A549 (cell line): ENCODE results near the gene NQO1. TPM values are rescaled to one million over a fixed set of nuclear protein-coding genes. Genes with fewer than 3 reads are reported as not detected.
A peak's percentile ranks its signal among the peaks of the same experiment; 100 is the strongest.

Source experiments
- ATAC-seq, 2 experiments: fragments of 200-7000 bp in 1 of 2; fragments of >200 bp in 1 of 2; cut with Nextera tagmentation in 1 of 2; cut with Tn5 transposase in 1 of 2; 3 replicates each; pipeline versions ENCODE4 v1.8.0 to v1.9.1; 2018 to 2020; ENCODE audit warnings: mild to moderate bottlenecking in 1 of 2, moderate library complexity in 1 of 2
- CTCF ChIA-PET: fragments of 300-600 bp; sonication (Branson Sonifier 250); formaldehyde crosslinking; extraction: SDS; loops from one replicate; lab custom pipeline; 2021; ENCODE audit warnings: antibody characterized with exemption, inconsistent platforms; lab: Yijun Ruan, JAX
- POLR2A ChIA-PET: fragments of 350-600 bp; formaldehyde crosslinking; extraction: SDS; loops from one replicate; lab custom pipeline; 2021; ENCODE audit warnings: antibody characterized with exemption, inconsistent platforms; lab: Yijun Ruan, JAX
- DNase-seq, 2 experiments: peaks; one replicate each; pipeline versions ENCODE4 v3.0.0 to v3.0.0-alpha.2; 2011 to 2016; ENCODE audit warnings: low read depth in 1 of 2, low spot score in 1 of 2
- FAIRE-seq: peaks from 2 replicates; lab custom pipeline; 2011; peaks lifted over from hg19 to GRCh38; lab: Jason Lieb, UNC
- H3K27ac ChIP-seq, 2 experiments: fragments of >200 bp; sonication (Bioruptor Twin); formaldehyde crosslinking; 3 replicates each; pipeline ENCODE4 v1.5.1; 2016 to 2017
- H3K4me1 ChIP-seq: fragments of >200 bp; sonication (Bioruptor Twin); formaldehyde crosslinking; 3 replicates; pipeline ENCODE4 v1.6.1; 2016
- H3K4me2 ChIP-seq: fragments of >200 bp; sonication (Bioruptor Twin); formaldehyde crosslinking; 3 replicates; pipeline ENCODE4 v1.6.1; 2016
- H3K4me3 ChIP-seq: fragments of >200 bp; sonication (Bioruptor Twin); formaldehyde crosslinking; 3 replicates; pipeline ENCODE4 v1.5.1; 2016
- H3K9me3 ChIP-seq: fragments of >200 bp; sonication (Bioruptor Twin); formaldehyde crosslinking; 3 replicates; pipeline ENCODE4 v1.6.1; 2016
- CEBPB ChIP-seq, 2 experiments: fragments of >200 bp in 1 of 2; sonication (Bioruptor Twin) in 1 of 2; formaldehyde crosslinking in 1 of 2; IDR thresholded peaks; 2 replicates each; pipeline ENCODE4 v1.6.1; 2012 to 2016
- CHD4 ChIP-seq: fragments of 200-600 bp; sonication (generic); IDR thresholded peaks from 2 replicates; pipeline ENCODE4 v1.6.1; 2016; ENCODE audit warnings: antibody characterized with exemption, mild to moderate bottlenecking, borderline replicate concordance
- EHF ChIP-seq: fragments of 250-450 bp; sonication (Bioruptor Pico); IDR thresholded peaks from 2 replicates; pipeline ENCODE4 v1.5.0; 2020; ENCODE audit warnings: mild to moderate bottlenecking
- EHMT2 ChIP-seq: fragments of 200-600 bp; sonication (generic); IDR thresholded peaks from 2 replicates; pipeline ENCODE4 v1.6.1; 2016; ENCODE audit warnings: antibody characterized with exemption, low read depth, mild to moderate bottlenecking, moderate library complexity
- EP300 ChIP-seq, 2 experiments: fragments of >200 bp; sonication (Bioruptor Twin); formaldehyde crosslinking; IDR thresholded peaks; 2 replicates in 1 of 2; 3 replicates in 1 of 2; pipeline ENCODE4 v1.6.1; 2016 to 2017
- FOSB ChIP-seq: fragments of 250-450 bp; sonication (Bioruptor Pico); IDR thresholded peaks from 2 replicates; pipeline ENCODE4 v1.5.0; 2020; ENCODE audit warnings: mild to moderate bottlenecking, moderate library complexity
- FOSL2 ChIP-seq, 2 experiments: fragments of 450-650 bp in 1 of 2; fragments of >200 bp in 1 of 2; sonication (Bioruptor Twin) in 1 of 2; formaldehyde crosslinking; IDR thresholded peaks; 2 replicates each; pipeline versions ENCODE4 v1.5.0 to v1.6.1; 2016 to 2020; ENCODE audit warnings: mild to moderate bottlenecking in 1 of 2, moderate library complexity in 1 of 2
- HDAC2 ChIP-seq: fragments of 200-600 bp; sonication (generic); IDR thresholded peaks from 2 replicates; pipeline ENCODE4 v1.6.1; 2016
- HOXB13 ChIP-seq: fragments of 250-450 bp; sonication (Bioruptor Pico); IDR thresholded peaks from 2 replicates; pipeline ENCODE4 v1.5.0; 2020; ENCODE audit warnings: low read depth, mild to moderate bottlenecking, moderate library complexity
- HOXB5 ChIP-seq: fragments of 250-450 bp; sonication (Bioruptor Pico); IDR thresholded peaks from 2 replicates; pipeline ENCODE4 v1.5.0; 2020; ENCODE audit warnings: mild to moderate bottlenecking, moderate library complexity
- JUNB ChIP-seq: fragments of >200 bp; sonication (Bioruptor Twin); formaldehyde crosslinking; IDR thresholded peaks from 2 replicates; pipeline ENCODE4 v1.6.1; 2016
- KDM1A ChIP-seq: fragments of 200-600 bp; sonication (generic); IDR thresholded peaks from 2 replicates; pipeline ENCODE4 v1.6.1; 2016; ENCODE audit warnings: low read depth, mild to moderate bottlenecking
- MAFK ChIP-seq: fragments of 450-650 bp; IDR thresholded peaks from 2 replicates; pipeline ENCODE4 v1.6.1; 2014; ENCODE audit not compliant: partially characterized antibody
- MYC ChIP-seq: IDR thresholded peaks from 2 replicates; pipeline ENCODE4 v1.6.1; 2012; ENCODE audit warnings: mild to moderate bottlenecking, inconsistent platforms, low read length, improper control_type of control experiment, borderline replicate concordance
- POLR2A ChIP-seq: IDR thresholded peaks from 2 replicates; pipeline ENCODE4 v1.6.1; 2012; ENCODE audit warnings: mild to moderate bottlenecking, low read length
- RARB ChIP-seq: fragments of 250-450 bp; sonication (Bioruptor Pico); IDR thresholded peaks from 2 replicates; pipeline ENCODE4 v1.8.0; 2021; ENCODE audit warnings: mild to moderate bottlenecking, moderate library complexity
- RFX5 ChIP-seq: fragments of 450-650 bp; IDR thresholded peaks from 2 replicates; pipeline ENCODE4 v1.7.1; 2014; ENCODE audit warnings: antibody characterized with exemption, mild to moderate bottlenecking, moderate library complexity
- SMC3 ChIP-seq: fragments of >200 bp; sonication (Bioruptor Twin); formaldehyde crosslinking; IDR thresholded peaks from 3 replicates; pipeline ENCODE4 v1.6.1; 2018; ENCODE audit warnings: inconsistent platforms
- TP53 ChIP-seq: fragments of 250-450 bp; sonication (Bioruptor Pico); IDR thresholded peaks from 2 replicates; pipeline ENCODE4 v1.5.0; 2021; ENCODE audit warnings: mild to moderate bottlenecking, moderate library complexity
- ZC3H11A ChIP-seq: fragments of 450-650 bp; IDR thresholded peaks from 2 replicates; pipeline ENCODE4 v1.6.1; 2014; ENCODE audit warnings: antibody characterized with exemption, mild to moderate bottlenecking
- ZFP36 ChIP-seq: fragments of 450-650 bp; IDR thresholded peaks from 2 replicates; pipeline ENCODE4 v1.6.1; 2014; ENCODE audit warnings: borderline replicate concordance; ENCODE audit not compliant: partially characterized antibody
- WGBS: methylation state at CpG from one replicate; pipeline ENCODE4 v1.1.6; 2017; ENCODE audit errors: missing lambda C conversion rate; 5-methylcytosine and 5-hydroxymethylcytosine counted together
- polyA plus RNA-seq, 4 experiments: library from polyadenylated mRNA; depleted of rRNA in 3 of 4; stranded (reverse); fragments of >200 nt; fragmentation: RNase III in 1 of 4; extraction: RNeasy Plus Mini Kit Qiagen cat#74134 plus additional on column Dnase treatment in 1 of 4; gene quantifications; 2 replicates in 3 of 4; 3 replicates in 1 of 4; pipeline ENCODE4 v1.2.3, GENCODE V29; 2011 to 2017
- TF ChIP-seq, protein P1 (sequence below): fragments of 200-600 bp; sonication (generic); IDR thresholded peaks from 2 replicates; pipeline ENCODE4 v1.6.1; 2016; ENCODE audit warnings: antibody characterized with exemption, mild to moderate bottlenecking, moderate library complexity
- TF ChIP-seq, protein P2 (sequence below): fragments of 450-650 bp; IDR thresholded peaks from 2 replicates; pipeline ENCODE4 v1.6.1; 2014; ENCODE audit warnings: antibody characterized with exemption
- TF ChIP-seq, protein P3 (sequence below): fragments of 250-450 bp; sonication (Bioruptor Pico); IDR thresholded peaks from 2 replicates; pipeline ENCODE4 v1.5.0; 2020; ENCODE audit warnings: low read depth, mild to moderate bottlenecking, moderate library complexity
- TF ChIP-seq, protein P4 (sequence below): fragments of 250-450 bp; sonication (Bioruptor Pico); IDR thresholded peaks from 2 replicates; pipeline ENCODE4 v1.5.0; 2021; ENCODE audit warnings: mild to moderate bottlenecking, moderate library complexity, borderline replicate concordance
- TF ChIP-seq, protein P5 (sequence below): IDR thresholded peaks from 2 replicates; pipeline ENCODE4 v1.6.1; 2012
- TF ChIP-seq, protein P6 (sequence below): IDR thresholded peaks from 2 replicates; pipeline ENCODE4 v1.6.1; 2012

The NQO1 gene
- polyA plus RNA-seq, 2 of the 4 experiments (the other 2 are of a cell fraction): 1,834 to 2,775 TPM

DNA sequence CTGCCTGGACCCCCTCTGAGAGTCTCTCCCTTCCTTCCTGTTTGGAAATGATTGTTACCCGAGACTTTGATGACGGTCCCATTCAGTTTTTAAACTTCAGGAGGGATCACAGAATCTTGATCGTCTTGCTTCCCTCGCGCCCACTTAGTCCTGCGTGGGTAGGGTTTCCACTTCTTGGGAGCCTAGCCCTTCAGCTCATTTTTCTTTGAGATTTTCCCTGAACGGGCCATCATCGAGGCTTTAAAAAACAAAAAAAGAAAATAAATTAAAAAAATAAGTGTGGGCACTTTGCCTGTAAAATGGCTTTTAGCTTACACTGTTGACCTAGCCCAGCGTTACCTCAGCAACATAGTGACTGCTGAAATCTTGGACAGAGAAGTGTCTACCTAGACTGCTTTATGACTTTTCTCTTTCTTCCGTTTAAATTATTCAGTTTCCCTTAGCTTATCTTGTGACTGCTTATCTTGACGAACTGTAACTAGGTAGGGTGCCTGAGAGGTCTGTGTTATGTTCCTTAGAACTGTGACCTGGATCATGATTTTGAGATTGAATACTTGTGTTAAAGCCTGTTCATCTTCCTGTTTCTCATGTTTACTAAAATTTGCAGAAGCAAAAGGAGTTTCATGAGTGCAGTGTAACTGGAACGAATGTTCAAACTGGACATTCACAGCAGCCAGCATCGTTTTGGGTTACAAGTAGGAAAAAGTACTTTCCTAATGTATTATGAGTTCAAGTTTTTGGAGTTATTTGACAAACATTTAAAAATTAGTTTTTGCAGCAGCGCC, 36.6 kb upstream of the NQO1 start (continued):
- TF ChIP-seq, protein P1, sequence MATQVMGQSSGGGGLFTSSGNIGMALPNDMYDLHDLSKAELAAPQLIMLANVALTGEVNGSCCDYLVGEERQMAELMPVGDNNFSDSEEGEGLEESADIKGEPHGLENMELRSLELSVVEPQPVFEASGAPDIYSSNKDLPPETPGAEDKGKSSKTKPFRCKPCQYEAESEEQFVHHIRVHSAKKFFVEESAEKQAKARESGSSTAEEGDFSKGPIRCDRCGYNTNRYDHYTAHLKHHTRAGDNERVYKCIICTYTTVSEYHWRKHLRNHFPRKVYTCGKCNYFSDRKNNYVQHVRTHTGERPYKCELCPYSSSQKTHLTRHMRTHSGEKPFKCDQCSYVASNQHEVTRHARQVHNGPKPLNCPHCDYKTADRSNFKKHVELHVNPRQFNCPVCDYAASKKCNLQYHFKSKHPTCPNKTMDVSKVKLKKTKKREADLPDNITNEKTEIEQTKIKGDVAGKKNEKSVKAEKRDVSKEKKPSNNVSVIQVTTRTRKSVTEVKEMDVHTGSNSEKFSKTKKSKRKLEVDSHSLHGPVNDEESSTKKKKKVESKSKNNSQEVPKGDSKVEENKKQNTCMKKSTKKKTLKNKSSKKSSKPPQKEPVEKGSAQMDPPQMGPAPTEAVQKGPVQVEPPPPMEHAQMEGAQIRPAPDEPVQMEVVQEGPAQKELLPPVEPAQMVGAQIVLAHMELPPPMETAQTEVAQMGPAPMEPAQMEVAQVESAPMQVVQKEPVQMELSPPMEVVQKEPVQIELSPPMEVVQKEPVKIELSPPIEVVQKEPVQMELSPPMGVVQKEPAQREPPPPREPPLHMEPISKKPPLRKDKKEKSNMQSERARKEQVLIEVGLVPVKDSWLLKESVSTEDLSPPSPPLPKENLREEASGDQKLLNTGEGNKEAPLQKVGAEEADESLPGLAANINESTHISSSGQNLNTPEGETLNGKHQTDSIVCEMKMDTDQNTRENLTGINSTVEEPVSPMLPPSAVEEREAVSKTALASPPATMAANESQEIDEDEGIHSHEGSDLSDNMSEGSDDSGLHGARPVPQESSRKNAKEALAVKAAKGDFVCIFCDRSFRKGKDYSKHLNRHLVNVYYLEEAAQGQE: no peak

DNA sequence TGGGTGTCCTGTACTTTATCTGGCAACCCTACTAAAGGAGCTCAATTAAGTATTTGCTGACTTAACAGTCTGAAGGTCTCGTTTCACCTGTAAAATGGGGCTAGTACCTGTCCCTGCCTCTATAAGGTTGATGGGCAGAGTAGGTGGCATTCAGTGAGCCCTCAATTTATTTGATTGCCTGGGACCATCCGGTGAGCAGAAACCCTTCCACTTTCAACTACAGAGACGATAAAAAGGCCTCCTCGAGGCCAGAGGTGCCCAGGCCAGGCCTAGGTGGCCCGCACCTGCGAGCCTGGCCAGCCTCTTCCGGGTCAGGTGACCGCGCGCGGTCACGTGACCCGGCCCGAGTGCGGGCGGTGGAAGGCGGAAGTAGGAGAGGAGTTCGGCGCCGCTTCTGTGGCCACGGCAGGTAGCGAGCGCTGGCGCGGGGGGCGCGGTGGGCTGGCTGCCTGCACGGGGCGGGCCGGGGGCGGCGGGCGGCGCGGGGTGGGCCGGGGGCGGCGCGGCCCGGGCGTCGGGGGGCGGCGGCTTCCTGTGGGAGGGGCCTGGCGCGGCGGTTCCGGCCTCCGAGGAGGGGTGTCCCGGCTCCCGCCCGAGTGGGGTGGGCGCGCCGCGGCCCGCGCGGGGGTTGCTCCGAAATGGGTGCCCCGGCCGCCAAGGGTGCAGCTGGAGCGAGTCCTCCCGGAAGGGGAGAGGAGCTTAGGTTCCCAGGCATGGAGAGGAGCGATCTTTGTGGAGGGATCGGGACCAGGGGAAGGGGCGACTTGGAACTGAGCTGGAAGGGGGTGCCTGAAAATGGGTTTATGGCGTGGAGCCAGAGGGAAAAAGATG, 35.8 kb upstream of the NQO1 start, which contains the start of gene WWP2:
WWP2 (plus strand) TSS at position 350 of the 831 bp plus-strand sequence. CDS start 24,679 bp downstream, outside the sequence.
- POLR2A ChIA-PET: interaction anchor here (0.7 to 2.0 kb wide), 3 partner anchors 9 to 56 kb away, joined by 3 to 11 read pairs (median 5); partner anchors contain the start of gene NQO1
- no peak for FAIRE-seq
- H3K4me2 ChIP-seq: peak within 1 kb of the TSS; percentile 94
- peak; percentile 85 to 92 for ATAC-seq
- peaks cover 11% of the 10 kb centered on the region; the same call in 2 of the 3 replicates for H3K4me1 ChIP-seq
- H3K9me3 ChIP-seq: no peaks in the 10 kb centered on the region
- CTCF ChIA-PET: interaction anchor here (0.9 to 5.0 kb wide), 4 partner anchors 8 to 175 kb away, joined by 3 to 26 read pairs (median 6); partner anchors contain the start of gene NOB1
- peak within 1 kb of the TSS; percentile 65 for H3K4me3 ChIP-seq
- 6% methylated on average over 8 of the region's 68 CpGs for WGBS
- DNase-seq: peak; percentile 77 to 82
- peak within 1 kb of the TSS; percentile 80 to 95 for H3K27ac ChIP-seq
- TF ChIP-seq POLR2A: peak; percentile 71
- no peak for TF ChIP-seq CEBPB (IDR thresholded peaks at IDR 0.05)
- no peak for TF ChIP-seq RARB (CRISPR knock-in tag)
- TF ChIP-seq ZC3H11A: no peak
- no peak for TF ChIP-seq FOSL2 (IDR thresholded peaks at IDR 0.05)
- 0 out of 2 replicates have a peak, but pooled peaks have one; percentile 24 for TF ChIP-seq FOSL2 (CRISPR knock-in tag; IDR thresholded peaks at IDR 0.05)
- no peak for TF ChIP-seq RFX5
- TF ChIP-seq EP300 (IDR thresholded peaks at IDR 0.05): no peak
- no peak for TF ChIP-seq SMC3
- peak; percentile 84; the same call in 1 of the 2 replicates for TF ChIP-seq HOXB13 (CRISPR knock-in tag)
- TF ChIP-seq, protein P2, sequence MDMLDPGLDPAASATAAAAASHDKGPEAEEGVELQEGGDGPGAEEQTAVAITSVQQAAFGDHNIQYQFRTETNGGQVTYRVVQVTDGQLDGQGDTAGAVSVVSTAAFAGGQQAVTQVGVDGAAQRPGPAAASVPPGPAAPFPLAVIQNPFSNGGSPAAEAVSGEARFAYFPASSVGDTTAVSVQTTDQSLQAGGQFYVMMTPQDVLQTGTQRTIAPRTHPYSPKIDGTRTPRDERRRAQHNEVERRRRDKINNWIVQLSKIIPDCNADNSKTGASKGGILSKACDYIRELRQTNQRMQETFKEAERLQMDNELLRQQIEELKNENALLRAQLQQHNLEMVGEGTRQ: peak; percentile 98
- peak; percentile 92 for TF ChIP-seq HOXB5 (CRISPR knock-in tag)
- TF ChIP-seq, protein P3, sequence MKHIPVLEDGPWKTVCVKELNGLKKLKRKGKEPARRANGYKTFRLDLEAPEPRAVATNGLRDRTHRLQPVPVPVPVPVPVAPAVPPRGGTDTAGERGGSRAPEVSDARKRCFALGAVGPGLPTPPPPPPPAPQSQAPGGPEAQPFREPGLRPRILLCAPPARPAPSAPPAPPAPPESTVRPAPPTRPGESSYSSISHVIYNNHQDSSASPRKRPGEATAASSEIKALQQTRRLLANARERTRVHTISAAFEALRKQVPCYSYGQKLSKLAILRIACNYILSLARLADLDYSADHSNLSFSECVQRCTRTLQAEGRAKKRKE (CRISPR knock-in tag): peak; percentile 77; the same call in 1 of the 2 replicates
- 0 out of 2 replicates have a peak, but pooled peaks have one; percentile 39 for TF ChIP-seq KDM1A
- TF ChIP-seq EHF (CRISPR knock-in tag): peak; percentile 88; the same call in 1 of the 2 replicates
- peak; percentile 91 for TF ChIP-seq MAFK
- TF ChIP-seq CHD4: peak; percentile 72; the same call in 1 of the 2 replicates
- peak; percentile 62; the same call in 1 of the 2 replicates for TF ChIP-seq HDAC2
- peak; percentile 78; the same call in 1 of the 2 replicates for TF ChIP-seq FOSB (CRISPR knock-in tag)
- TF ChIP-seq JUNB: no peak
- TF ChIP-seq, protein P4, sequence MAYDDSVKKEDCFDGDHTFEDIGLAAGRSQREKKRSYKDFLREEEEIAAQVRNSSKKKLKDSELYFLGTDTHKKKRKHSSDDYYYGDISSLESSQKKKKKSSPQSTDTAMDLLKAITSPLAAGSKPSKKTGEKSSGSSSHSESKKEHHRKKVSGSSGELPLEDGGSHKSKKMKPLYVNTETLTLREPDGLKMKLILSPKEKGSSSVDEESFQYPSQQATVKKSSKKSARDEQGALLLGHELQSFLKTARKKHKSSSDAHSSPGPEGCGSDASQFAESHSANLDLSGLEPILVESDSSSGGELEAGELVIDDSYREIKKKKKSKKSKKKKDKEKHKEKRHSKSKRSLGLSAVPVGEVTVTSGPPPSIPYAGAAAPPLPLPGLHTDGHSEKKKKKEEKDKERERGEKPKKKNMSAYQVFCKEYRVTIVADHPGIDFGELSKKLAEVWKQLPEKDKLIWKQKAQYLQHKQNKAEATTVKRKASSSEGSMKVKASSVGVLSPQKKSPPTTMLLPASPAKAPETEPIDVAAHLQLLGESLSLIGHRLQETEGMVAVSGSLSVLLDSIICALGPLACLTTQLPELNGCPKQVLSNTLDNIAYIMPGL (CRISPR knock-in tag): no peak
- TF ChIP-seq MYC: peak; percentile 65; the same call in 1 of the 2 replicates
- TF ChIP-seq EHMT2: no peak
- no peak for TF ChIP-seq TP53
- TF ChIP-seq, protein P5, sequence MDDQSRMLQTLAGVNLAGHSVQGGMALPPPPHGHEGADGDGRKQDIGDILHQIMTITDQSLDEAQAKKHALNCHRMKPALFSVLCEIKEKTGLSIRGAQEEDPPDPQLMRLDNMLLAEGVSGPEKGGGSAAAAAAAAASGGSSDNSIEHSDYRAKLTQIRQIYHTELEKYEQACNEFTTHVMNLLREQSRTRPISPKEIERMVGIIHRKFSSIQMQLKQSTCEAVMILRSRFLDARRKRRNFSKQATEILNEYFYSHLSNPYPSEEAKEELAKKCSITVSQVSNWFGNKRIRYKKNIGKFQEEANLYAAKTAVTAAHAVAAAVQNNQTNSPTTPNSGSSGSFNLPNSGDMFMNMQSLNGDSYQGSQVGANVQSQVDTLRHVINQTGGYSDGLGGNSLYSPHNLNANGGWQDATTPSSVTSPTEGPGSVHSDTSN: no peak
- TF ChIP-seq, protein P6, sequence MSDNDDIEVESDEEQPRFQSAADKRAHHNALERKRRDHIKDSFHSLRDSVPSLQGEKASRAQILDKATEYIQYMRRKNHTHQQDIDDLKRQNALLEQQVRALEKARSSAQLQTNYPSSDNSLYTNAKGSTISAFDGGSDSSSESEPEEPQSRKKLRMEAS: peak; percentile 76
- no peak for TF ChIP-seq ZFP36
